ENCODE measurements around the gene KCNN1. TPM values are rescaled to one million over a fixed set of nuclear protein-coding genes. Genes with fewer than 3 reads are reported as not detected.

The KCNN1 gene
- total RNA-seq, 1 experiment from 2014 or later = 0.61 TPM

DNA sequence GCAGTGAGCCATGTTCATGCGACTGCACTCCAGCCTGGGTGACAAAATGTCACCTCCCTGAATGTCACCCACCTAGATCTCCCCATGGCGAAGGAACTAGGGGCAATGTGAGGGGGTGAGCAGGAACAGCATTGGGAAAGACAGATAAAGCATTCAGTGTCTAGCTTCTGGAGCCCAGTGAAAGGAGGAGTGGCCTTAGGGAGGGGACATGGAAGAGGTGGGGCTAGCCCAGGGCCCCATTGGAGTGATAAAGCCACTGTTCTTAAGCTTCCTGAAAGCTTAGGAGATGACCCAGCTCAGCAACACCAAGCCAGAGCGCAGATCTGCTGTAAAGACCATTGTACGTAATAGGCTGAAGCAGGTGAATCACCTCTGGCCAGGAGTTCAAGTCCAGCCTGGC is 13.0 kb upstream of the KCNN1 start:
- Histone ChIP-seq H2AFZ (ENCODE audit: low read depth, low read length, poor library complexity, severe bottlenecking) (no peak overlapping the region), H3K9me3 (ENCODE audit: control insufficient read depth in 1 of 2, insufficient read depth in 1 of 2, low read depth in 1 of 2, low read length in 2 of 2) (no peaks in the 10 kb centered on the region), H3K9ac (ENCODE audit: low read length) (no peak overlapping the region), H3K4me1 (ENCODE audit: control insufficient read depth in 1 of 2, insufficient read depth in 2 of 2, low read length in 2 of 2) (peaks cover 25 to 34% of the 10 kb centered on the region in 2 experiments), H3K9me2 (ENCODE audit: insufficient read depth) (no peaks in the 10 kb centered on the region), H3K79me2 (ENCODE audit: insufficient read depth, low read length) (no peaks in the 10 kb centered on the region), H3K36me3 (ENCODE audit: control insufficient read depth in 1 of 2, insufficient read depth in 2 of 2, low read length in 2 of 2) (no peaks in the 10 kb centered on the region), H4K20me1 (ENCODE audit: insufficient read depth) (no peaks in the 10 kb centered on the region), H3K4me2 (ENCODE audit: low read length) (no peak overlapping the region), H3K27ac (ENCODE audit: low read depth, low read length) (no peak overlapping the region), H3K4me3 (replicated peaks in 1 of 2; ENCODE audit: low read depth in 1 of 2, low read length in 2 of 2) (no peak overlapping the region), H3K27me3 (ENCODE audit: insufficient read depth, low read length) (peaks cover 5% of the 10 kb centered on the region; the same call in 1 of the 2 replicates)
- peak; percentile 41; the same call in 1 of the 2 replicates for ATAC-seq
- ChIA-PET RAD21 (ENCODE audit: low non-redundant PET in 1 of 2, low total read pairs in 2 of 2, uncharacterized antibody in 2 of 2, unreplicated experiment in 2 of 2) (no interaction called here), CTCF (interaction anchor here (1.8 kb wide), 1 partner anchor 44 kb away, joined by 14 read pairs; no protein-coding TSS in a partner anchor), POLR2A (interaction anchor here (1.1 kb wide), 1 partner anchor 44 kb away, joined by 6 read pairs; no protein-coding TSS in a partner anchor)
- TF ChIP-seq POLR2AphosphoS5 (IDR thresholded peaks at IDR 0.05; ENCODE audit: low read depth, low read length) (no peak), RAD21 (IDR thresholded peaks at IDR 0.05; ENCODE audit: low read depth) (no peak), CEBPB (IDR thresholded peaks at IDR 0.05; ENCODE audit: low read depth) (no peak), EGR1 (IDR thresholded peaks at IDR 0.05; ENCODE audit: low read depth) (no peak), ZFX (IDR thresholded peaks at IDR 0.05) (no peak), SIN3A (IDR thresholded peaks at IDR 0.05; ENCODE audit: low read depth) (no peak), JUND (IDR thresholded peaks at IDR 0.05) (no peak), ELF1 (IDR thresholded peaks at IDR 0.05; ENCODE audit: borderline replicate concordance, low read depth) (no peak), EZH2 (IDR thresholded peaks at IDR 0.05) (no peak)
- TF ChIP-seq, protein P1, sequence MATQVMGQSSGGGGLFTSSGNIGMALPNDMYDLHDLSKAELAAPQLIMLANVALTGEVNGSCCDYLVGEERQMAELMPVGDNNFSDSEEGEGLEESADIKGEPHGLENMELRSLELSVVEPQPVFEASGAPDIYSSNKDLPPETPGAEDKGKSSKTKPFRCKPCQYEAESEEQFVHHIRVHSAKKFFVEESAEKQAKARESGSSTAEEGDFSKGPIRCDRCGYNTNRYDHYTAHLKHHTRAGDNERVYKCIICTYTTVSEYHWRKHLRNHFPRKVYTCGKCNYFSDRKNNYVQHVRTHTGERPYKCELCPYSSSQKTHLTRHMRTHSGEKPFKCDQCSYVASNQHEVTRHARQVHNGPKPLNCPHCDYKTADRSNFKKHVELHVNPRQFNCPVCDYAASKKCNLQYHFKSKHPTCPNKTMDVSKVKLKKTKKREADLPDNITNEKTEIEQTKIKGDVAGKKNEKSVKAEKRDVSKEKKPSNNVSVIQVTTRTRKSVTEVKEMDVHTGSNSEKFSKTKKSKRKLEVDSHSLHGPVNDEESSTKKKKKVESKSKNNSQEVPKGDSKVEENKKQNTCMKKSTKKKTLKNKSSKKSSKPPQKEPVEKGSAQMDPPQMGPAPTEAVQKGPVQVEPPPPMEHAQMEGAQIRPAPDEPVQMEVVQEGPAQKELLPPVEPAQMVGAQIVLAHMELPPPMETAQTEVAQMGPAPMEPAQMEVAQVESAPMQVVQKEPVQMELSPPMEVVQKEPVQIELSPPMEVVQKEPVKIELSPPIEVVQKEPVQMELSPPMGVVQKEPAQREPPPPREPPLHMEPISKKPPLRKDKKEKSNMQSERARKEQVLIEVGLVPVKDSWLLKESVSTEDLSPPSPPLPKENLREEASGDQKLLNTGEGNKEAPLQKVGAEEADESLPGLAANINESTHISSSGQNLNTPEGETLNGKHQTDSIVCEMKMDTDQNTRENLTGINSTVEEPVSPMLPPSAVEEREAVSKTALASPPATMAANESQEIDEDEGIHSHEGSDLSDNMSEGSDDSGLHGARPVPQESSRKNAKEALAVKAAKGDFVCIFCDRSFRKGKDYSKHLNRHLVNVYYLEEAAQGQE (IDR thresholded peaks at IDR 0.05; ENCODE audit: low read depth) = no peak
- TF ChIP-seq, protein P2, sequence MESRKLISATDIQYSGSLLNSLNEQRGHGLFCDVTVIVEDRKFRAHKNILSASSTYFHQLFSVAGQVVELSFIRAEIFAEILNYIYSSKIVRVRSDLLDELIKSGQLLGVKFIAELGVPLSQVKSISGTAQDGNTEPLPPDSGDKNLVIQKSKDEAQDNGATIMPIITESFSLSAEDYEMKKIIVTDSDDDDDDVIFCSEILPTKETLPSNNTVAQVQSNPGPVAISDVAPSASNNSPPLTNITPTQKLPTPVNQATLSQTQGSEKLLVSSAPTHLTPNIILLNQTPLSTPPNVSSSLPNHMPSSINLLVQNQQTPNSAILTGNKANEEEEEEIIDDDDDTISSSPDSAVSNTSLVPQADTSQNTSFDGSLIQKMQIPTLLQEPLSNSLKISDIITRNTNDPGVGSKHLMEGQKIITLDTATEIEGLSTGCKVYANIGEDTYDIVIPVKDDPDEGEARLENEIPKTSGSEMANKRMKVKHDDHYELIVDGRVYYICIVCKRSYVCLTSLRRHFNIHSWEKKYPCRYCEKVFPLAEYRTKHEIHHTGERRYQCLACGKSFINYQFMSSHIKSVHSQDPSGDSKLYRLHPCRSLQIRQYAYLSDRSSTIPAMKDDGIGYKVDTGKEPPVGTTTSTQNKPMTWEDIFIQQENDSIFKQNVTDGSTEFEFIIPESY (IDR thresholded peaks at IDR 0.05; ENCODE audit: extremely low read depth, insufficient replicate concordance, low read length) = no peak
- TF ChIP-seq, protein P3, sequence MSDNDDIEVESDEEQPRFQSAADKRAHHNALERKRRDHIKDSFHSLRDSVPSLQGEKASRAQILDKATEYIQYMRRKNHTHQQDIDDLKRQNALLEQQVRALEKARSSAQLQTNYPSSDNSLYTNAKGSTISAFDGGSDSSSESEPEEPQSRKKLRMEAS (IDR thresholded peaks at IDR 0.05) = no peak
- BruUV-seq (replicated peaks) = no TSS peak
- intact Hi-C loops (cut with micrococcal nuclease) = no loop called here
- DNase-seq (ENCODE audit: low read depth, low spot score) = no peak

Data from HCT116 (cell line).